Measurements from ENCODE around the gene DIABLO.

Gene DIABLO

DNA sequence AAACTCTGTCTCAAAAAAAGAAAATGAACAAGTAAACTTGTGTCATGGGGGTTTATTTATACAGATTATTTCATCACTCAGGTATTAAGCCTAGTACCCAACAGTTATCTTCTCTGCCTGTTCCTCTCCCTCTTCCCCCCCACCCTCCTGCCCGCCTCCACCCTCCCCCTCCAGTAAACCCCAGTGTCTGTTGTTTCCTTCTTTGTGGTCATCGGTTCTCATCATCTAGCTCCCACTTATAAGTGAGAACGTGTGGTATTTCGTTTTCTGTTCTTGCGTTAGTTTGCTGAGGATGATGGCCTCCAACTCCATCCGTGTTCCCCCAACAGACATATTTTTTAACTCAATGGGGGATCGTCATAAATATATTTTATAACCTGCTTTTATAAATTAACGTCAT is 64.2 kb downstream of the DIABLO start:
- H4K20me1 ChIP-seq (ENCODE audit: low read depth, low read length), result no peaks in the 10 kb centered on the region
- H3K27ac ChIP-seq (ENCODE audit: low read depth, low read length), result no peak overlapping the region
- H2AFZ ChIP-seq (ENCODE audit: low read depth, low read length, severe bottlenecking), result no peak overlapping the region
- no peak for TF ChIP-seq CTCF (IDR thresholded peaks at IDR 0.05; ENCODE audit: insufficient read depth, low read length, poor library complexity, severe bottlenecking)
- TF ChIP-seq EZH2phosphoT487 (conservative IDR thresholded peaks at IDR 0.05; ENCODE audit: low read length), result no peak
- no peaks in the 10 kb centered on the region for H3K27me3 ChIP-seq (ENCODE audit: low read length)
- H3K4me3 ChIP-seq (ENCODE audit: insufficient read depth, low read length, poor library complexity, severe bottlenecking), result no peak overlapping the region
- no peaks in the 10 kb centered on the region for H3K36me3 ChIP-seq (ENCODE audit: low read length)
- no peaks in the 10 kb centered on the region for H3K79me2 ChIP-seq (ENCODE audit: insufficient read depth, low read length)
- H3F3A ChIP-seq (ENCODE audit: insufficient read depth), result no peaks in the 10 kb centered on the region
- H3K9me3 ChIP-seq (ENCODE audit: insufficient read depth, low read length), result no peaks in the 10 kb centered on the region
- no peak overlapping the region for H3K9ac ChIP-seq (ENCODE audit: low read length)
- H3K4me2 ChIP-seq (ENCODE audit: low read depth, low read length, poor library complexity, severe bottlenecking), result no peak overlapping the region
- no peaks in the 10 kb centered on the region for H3K9me2 ChIP-seq (replicated peaks; ENCODE audit: insufficient read depth, low read length)

GRCh38 chr12:122160761-122161160 is 65.1 kb downstream of the DIABLO start:
- no peak overlapping the region for H2AFZ ChIP-seq (ENCODE audit: low read depth, low read length, severe bottlenecking)
- no peak overlapping the region for H3K4me2 ChIP-seq (ENCODE audit: low read depth, low read length, poor library complexity, severe bottlenecking)
- TF ChIP-seq CTCF (IDR thresholded peaks at IDR 0.05; ENCODE audit: insufficient read depth, low read length, poor library complexity, severe bottlenecking) (no peak), EZH2phosphoT487 (conservative IDR thresholded peaks at IDR 0.05; ENCODE audit: low read length) (no peak)
- no peak overlapping the region for H3K4me3 ChIP-seq (ENCODE audit: insufficient read depth, low read length, poor library complexity, severe bottlenecking)
- H3K9ac ChIP-seq (ENCODE audit: low read length), result no peak overlapping the region
- no peaks in the 10 kb centered on the region for H4K20me1 ChIP-seq (ENCODE audit: low read depth, low read length)
- H3K36me3 ChIP-seq (ENCODE audit: low read length), result no peaks in the 10 kb centered on the region
- no peaks in the 10 kb centered on the region for H3K9me2 ChIP-seq (replicated peaks; ENCODE audit: insufficient read depth, low read length)
- H3F3A ChIP-seq (ENCODE audit: insufficient read depth), result no peaks in the 10 kb centered on the region
- no peaks in the 10 kb centered on the region for H3K79me2 ChIP-seq (ENCODE audit: insufficient read depth, low read length)
- H3K9me3 ChIP-seq (ENCODE audit: insufficient read depth, low read length), result no peaks in the 10 kb centered on the region
- H3K27me3 ChIP-seq (ENCODE audit: low read length), result no peaks in the 10 kb centered on the region
- no peak overlapping the region for H3K27ac ChIP-seq (ENCODE audit: low read depth, low read length)

DNA sequence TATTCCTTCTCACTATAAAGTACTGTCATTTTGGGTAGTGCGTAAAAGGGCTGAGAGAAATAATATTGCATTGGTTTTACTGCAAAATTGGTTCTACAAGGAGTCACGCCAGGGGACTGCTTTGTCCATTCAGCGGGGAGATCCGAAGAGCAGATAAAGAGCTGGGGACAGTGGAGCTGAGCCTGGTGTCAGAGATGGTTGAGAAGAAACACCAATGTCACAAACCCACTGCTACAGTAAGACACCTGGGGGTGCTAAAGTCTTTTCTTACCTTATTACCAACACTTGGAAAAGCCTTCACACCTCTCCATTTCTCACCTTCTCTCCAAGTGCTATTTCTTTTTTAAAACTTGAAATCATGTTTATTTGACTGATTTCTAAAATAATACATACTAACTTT is 66.0 kb downstream of the DIABLO start:
- no peaks in the 10 kb centered on the region for H3K27me3 ChIP-seq (ENCODE audit: low read length)
- no peak overlapping the region for H3K27ac ChIP-seq (ENCODE audit: low read depth, low read length)
- no peaks in the 10 kb centered on the region for H3K9me2 ChIP-seq (replicated peaks; ENCODE audit: insufficient read depth, low read length)
- no peaks in the 10 kb centered on the region for H4K20me1 ChIP-seq (ENCODE audit: low read depth, low read length)
- H3K36me3 ChIP-seq (ENCODE audit: low read length), result no peaks in the 10 kb centered on the region
- TF ChIP-seq EZH2phosphoT487 (conservative IDR thresholded peaks at IDR 0.05; ENCODE audit: low read length) (no peak), CTCF (IDR thresholded peaks at IDR 0.05; ENCODE audit: insufficient read depth, low read length, poor library complexity, severe bottlenecking) (no peak)
- no peak overlapping the region for H2AFZ ChIP-seq (ENCODE audit: low read depth, low read length, severe bottlenecking)
- H3F3A ChIP-seq (ENCODE audit: insufficient read depth), result no peaks in the 10 kb centered on the region
- no peak overlapping the region for H3K9ac ChIP-seq (ENCODE audit: low read length)
- H3K4me2 ChIP-seq (ENCODE audit: low read depth, low read length, poor library complexity, severe bottlenecking), result no peak overlapping the region
- H3K4me3 ChIP-seq (ENCODE audit: insufficient read depth, low read length, poor library complexity, severe bottlenecking), result no peak overlapping the region
- H3K79me2 ChIP-seq (ENCODE audit: insufficient read depth, low read length), result no peaks in the 10 kb centered on the region
- no peaks in the 10 kb centered on the region for H3K9me3 ChIP-seq (ENCODE audit: insufficient read depth, low read length)
